Measurements from ENCODE around the gene TENM3. TPM values are rescaled to one million over a fixed set of nuclear protein-coding genes. Genes with fewer than 3 reads are reported as not detected.

The TENM3 gene
- total and polyA plus RNA-seq, 2 of the 8 experiments (the other 6 are each of a cell fraction or from before 2014, with no cell fraction given), result 36.9 to 69.3 TPM

DNA sequence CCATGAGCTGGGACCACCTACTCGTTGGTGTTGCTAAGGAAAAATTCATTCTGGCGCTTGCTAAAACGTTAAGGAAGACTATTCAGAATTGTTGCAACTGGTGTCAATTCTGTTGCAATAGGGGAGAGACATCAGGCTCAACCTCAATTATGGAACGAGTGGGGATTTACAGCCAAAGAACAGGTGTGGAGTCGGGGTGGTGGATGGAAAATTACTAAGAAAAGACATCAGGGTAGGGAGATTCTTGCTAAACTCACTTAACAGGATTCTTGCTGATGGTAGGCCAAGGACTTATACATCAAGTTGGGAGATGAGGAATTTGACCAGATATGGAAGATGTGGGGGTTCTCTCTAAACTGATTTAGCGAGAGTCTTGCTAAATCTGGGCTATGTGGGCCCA, 139.7 kb downstream of the TENM3 start:
- Histone ChIP-seq H2BK15ac (ENCODE audit: low read length) (no peak overlapping the region), H2BK5ac (ENCODE audit: low read depth, low read length) (no peak overlapping the region), H3K4me1 (replicated peaks in 1 of 4; ENCODE audit: control insufficient read depth in 3 of 4, insufficient read depth in 4 of 4, low read length in 3 of 4) (peaks cover 0 to 4% (median 0%) of the 10 kb centered on the region in 4 experiments; a peak in 1 of 7 replicates), H3K4me3 (ENCODE audit: extremely low read depth in 1 of 4, insufficient read depth in 2 of 4, low read depth in 3 of 4, low read length in 4 of 4) (no peak overlapping the region), H3K79me2 (ENCODE audit: control insufficient read depth in 1 of 2, insufficient read depth in 2 of 2, low read length in 2 of 2) (no peaks in the 10 kb centered on the region), H3K23me2 (ENCODE audit: low read depth, low read length) (no peaks in the 10 kb centered on the region), H3K27ac (ENCODE audit: low read depth, low read length) (no peak overlapping the region), H3K27me3 (replicated peaks in 1 of 4; ENCODE audit: control insufficient read depth in 3 of 4, extremely low read depth in 1 of 4, insufficient read depth in 3 of 4, low read length in 3 of 4) (no peaks in the 10 kb centered on the region), H2BK120ac (replicated peaks; ENCODE audit: low read depth, low read length) (no peak overlapping the region), H4K91ac (replicated peaks; ENCODE audit: insufficient read length, low read length) (no peak overlapping the region), H3K4ac (replicated peaks; ENCODE audit: insufficient read length, low read depth, low read length) (no peak overlapping the region), H3K9me3 (ENCODE audit: insufficient read depth in 2 of 2, low read depth in 1 of 2, low read length in 1 of 2) (peaks cover 0 to 2% of the 10 kb centered on the region in 2 experiments; a peak in 1 of 4 replicates), H2BK20ac (ENCODE audit: low read length) (no peak overlapping the region), H4K8ac (ENCODE audit: extremely low read depth, insufficient read depth, low read length) (no peak overlapping the region), H3K36me3 (ENCODE audit: control insufficient read depth in 2 of 4, insufficient read depth in 4 of 4, low read length in 3 of 4) (peaks cover 0 to 3% (median 0%) of the 10 kb centered on the region in 4 experiments; a peak in 1 of 8 replicates), H3K79me1 (ENCODE audit: low read depth, low read length) (no peaks in the 10 kb centered on the region), H2BK12ac (ENCODE audit: low read depth, low read length) (no peak overlapping the region), H3K18ac (ENCODE audit: extremely low read depth, low read length) (no peak overlapping the region), H2AK5ac (ENCODE audit: low read depth, low read length) (no peak overlapping the region), H3K14ac (ENCODE audit: insufficient read length) (no peak overlapping the region), H3K9ac (replicated peaks in 1 of 4; ENCODE audit: extremely low read depth in 1 of 4, low read depth in 3 of 4, low read length in 3 of 4) (no peak overlapping the region), H2AFZ (ENCODE audit: low read length) (no peak overlapping the region), H3K4me2 (ENCODE audit: insufficient read depth in 1 of 2, low read depth in 2 of 2, low read length in 2 of 2) (no peak overlapping the region), H3K23ac (ENCODE audit: insufficient read length) (no peak overlapping the region), H4K5ac (ENCODE audit: insufficient read length, low read depth, low read length) (no peak overlapping the region), H4K20me1 (replicated peaks in 1 of 2; ENCODE audit: control insufficient read depth in 1 of 2, insufficient read depth in 2 of 2, low read length in 2 of 2) (no peaks in the 10 kb centered on the region), H3K56ac (replicated peaks; ENCODE audit: insufficient read length, low read depth, low read length) (no peak overlapping the region)
- DNase-seq (ENCODE audit: low read depth in 1 of 2, low spot score in 2 of 2), result no peak
- no peak for TF ChIP-seq PHF8 (conservative IDR thresholded peaks at IDR 0.05; ENCODE audit: low read depth, low read length)
- no peak for TF ChIP-seq RAD21 (IDR thresholded peaks at IDR 0.05 in 1 of 2, conservative IDR thresholded peaks at IDR 0.05 in 1 of 2; ENCODE audit: low read depth in 2 of 2, low read length in 2 of 2)
- no peak for TF ChIP-seq MAFK (IDR thresholded peaks at IDR 0.05; ENCODE audit: low read depth, low read length)
- no peak for TF ChIP-seq TEAD4 (IDR thresholded peaks at IDR 0.05; ENCODE audit: low read depth, low read length)
- TF ChIP-seq SP2 (IDR thresholded peaks at IDR 0.05; ENCODE audit: low read length), result no peak
- TF ChIP-seq CBX8 (IDR thresholded peaks at IDR 0.05; ENCODE audit: borderline replicate concordance, low read depth, low read length), result no peak
- no peak for TF ChIP-seq SP4 (IDR thresholded peaks at IDR 0.05; ENCODE audit: low read length)
- no peak for TF ChIP-seq SP1 (IDR thresholded peaks at IDR 0.05; ENCODE audit: low read depth, low read length)
- TF ChIP-seq POLR2A (IDR thresholded peaks at IDR 0.05; ENCODE audit: control extremely low read depth in 1 of 2, low read depth in 2 of 2, low read length in 2 of 2), result no peak
- TF ChIP-seq SRF (IDR thresholded peaks at IDR 0.05; ENCODE audit: low read depth, low read length), result no peak
- CTCF ChIA-PET (ENCODE audit: partially characterized antibody), result interaction anchor here (0.6 kb wide), 1 partner anchor 10 kb away, joined by 4 read pairs; no protein-coding TSS in a partner anchor
- no peak for FAIRE-seq
- WGBS, 2 experiments (ENCODE audit: extremely low coverage in 1 of 2, insufficient coverage in 1 of 2, insufficient read length in 1 of 2, insufficient replicate concordance in 2 of 2, low coverage in 1 of 2, low lambda C conversion rate in 2 of 2, missing lambda C conversion rate in 1 of 2), result 90% methylated on average over 6 of the region's 6 CpGs; no CpG with 5 or more reads in 1 of the 2 experiments
- POLR2A ChIA-PET (ENCODE audit: partially characterized antibody), result no interaction called here
